Ascending aorta (tissue), 2 donors: ENCODE data around the gene ARHGAP10. TPM values are rescaled to one million over a fixed set of nuclear protein-coding genes. Genes with fewer than 3 reads are reported as not detected.

Source experiments
- DNase-seq, 2 donors: peaks; one replicate each; pipeline ENCODE4 v3.0.0-alpha.2; 2019; ENCODE audit warnings: low spot score in 2 of 2
- H3K27ac ChIP-seq, 2 donors: fragments of 200-600 bp; sonication (generic); one replicate each; pipeline ENCODE4 v1.5.1; 2016 to 2017; ENCODE audit warnings: mild to moderate bottlenecking in 1 of 2
- H3K27me3 ChIP-seq: fragments of 200-600 bp; sonication (generic); one replicate; pipeline ENCODE4 v1.5.1; 2017
- H3K36me3 ChIP-seq, 2 donors: fragments of 200-600 bp; sonication (generic); one replicate each; pipeline ENCODE4 v1.5.1; 2016
- H3K4me1 ChIP-seq, 2 donors: fragments of 200-600 bp; sonication (generic); one replicate each; pipeline ENCODE4 v1.5.1; 2016 to 2017; ENCODE audit warnings: mild to moderate bottlenecking in 1 of 2
- H3K4me3 ChIP-seq, 2 donors: fragments of 200-600 bp; sonication (generic); one replicate each; pipeline ENCODE4 v1.5.1; 2016 to 2017; ENCODE audit warnings: mild to moderate bottlenecking in 1 of 2
- H3K9me3 ChIP-seq, 2 donors: fragments of 200-600 bp; sonication (generic); one replicate each; pipeline ENCODE4 v1.5.1; 2016
- CTCF ChIP-seq, 3 experiments: fragments of 200-600 bp in 2 of 3; fragments of 450-650 bp in 1 of 3; sonication (generic) in 2 of 3; IDR thresholded peaks; one replicate each; pipeline ENCODE4 v1.5.1; 2016 to 2019; ENCODE audit warnings: antibody characterized with exemption in 3 of 3, mild to moderate bottlenecking in 1 of 3, moderate library complexity in 1 of 3
- intact Hi-C: fragments of 100-400 bp; cut with DNase I; formaldehyde crosslinking; loops from one replicate; pipeline ENCODE4 v1.15.1; 2023
- total RNA-seq: library from RNA; depleted of rRNA; stranded (reverse); fragments of >200 nt; gene quantifications from one replicate; pipeline ENCODE4 v1.1.0, GENCODE V29; 2016

Gene ARHGAP10, protein sequence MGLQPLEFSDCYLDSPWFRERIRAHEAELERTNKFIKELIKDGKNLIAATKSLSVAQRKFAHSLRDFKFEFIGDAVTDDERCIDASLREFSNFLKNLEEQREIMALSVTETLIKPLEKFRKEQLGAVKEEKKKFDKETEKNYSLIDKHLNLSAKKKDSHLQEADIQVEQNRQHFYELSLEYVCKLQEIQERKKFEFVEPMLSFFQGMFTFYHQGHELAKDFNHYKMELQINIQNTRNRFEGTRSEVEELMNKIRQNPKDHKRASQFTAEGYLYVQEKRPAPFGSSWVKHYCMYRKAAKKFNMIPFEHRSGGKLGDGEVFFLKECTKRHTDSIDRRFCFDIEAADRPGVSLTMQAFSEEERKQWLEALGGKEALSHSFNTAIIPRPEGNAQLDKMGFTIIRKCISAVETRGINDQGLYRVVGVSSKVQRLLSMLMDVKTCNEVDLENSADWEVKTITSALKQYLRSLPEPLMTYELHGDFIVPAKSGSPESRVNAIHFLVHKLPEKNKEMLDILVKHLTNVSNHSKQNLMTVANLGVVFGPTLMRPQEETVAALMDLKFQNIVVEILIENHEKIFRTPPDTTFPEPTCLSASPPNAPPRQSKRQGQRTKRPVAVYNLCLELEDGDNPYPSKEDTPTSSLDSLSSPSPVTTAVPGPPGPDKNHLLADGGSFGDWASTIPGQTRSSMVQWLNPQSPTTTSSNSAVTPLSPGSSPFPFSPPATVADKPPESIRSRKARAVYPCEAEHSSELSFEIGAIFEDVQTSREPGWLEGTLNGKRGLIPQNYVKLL
- total RNA-seq: 77.3 TPM

DNA sequence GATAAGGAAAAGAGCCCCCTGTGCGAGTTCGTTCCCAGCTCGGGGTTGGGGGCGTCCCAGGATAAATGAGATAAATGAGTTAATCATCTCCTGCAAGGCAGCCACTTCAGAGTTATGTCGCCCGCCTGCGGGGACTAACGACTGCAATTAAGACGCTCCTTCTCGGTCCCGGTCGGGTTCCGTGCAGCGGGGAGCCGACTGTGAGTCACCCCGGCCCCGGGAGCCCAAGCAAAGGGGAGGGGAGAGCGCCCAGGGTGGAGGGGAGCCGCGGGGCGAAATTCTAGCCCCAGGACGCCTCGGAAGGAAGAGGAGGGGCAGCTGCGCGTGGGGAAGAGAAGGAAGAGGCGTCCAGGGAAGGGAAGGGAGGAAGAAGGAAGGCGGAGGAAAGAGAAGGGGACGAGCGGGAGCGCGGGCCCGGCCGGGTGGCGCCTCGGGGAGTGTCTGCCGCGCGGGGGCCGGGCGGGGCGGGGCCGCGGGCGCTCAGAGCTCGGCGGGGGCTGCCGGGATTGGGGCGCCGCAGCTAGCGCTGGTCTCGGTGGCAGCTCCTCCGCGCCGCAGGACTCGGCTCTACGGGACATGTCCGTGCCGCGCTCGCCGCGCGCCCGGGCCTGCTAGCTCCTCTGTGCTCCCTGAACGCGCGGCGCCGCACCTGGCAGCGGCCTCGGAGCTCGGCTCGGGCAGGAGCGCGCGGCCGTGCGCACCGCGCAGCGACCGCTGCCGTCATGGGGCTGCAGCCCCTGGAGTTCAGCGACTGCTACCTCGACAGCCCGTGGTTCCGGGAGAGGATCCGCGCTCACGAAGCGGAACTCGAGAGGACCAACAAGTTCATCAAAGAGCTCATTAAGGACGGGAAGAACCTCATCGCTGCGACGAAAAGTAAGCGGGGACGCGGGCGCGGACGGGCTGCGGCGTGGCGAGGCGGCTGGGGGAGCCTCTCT lies at the start of gene ARHGAP10:
ARHGAP10 (plus strand) TSS at position 509 of the 938 bp plus-strand sequence; CDS start at position 723, 214 bp downstream.
- peak within 1 kb of the TSS; percentile 86 to 89 for H3K27ac ChIP-seq
- DNase-seq: peak; percentile 32 to 89
- H3K4me3 ChIP-seq: peak within 1 kb of the TSS; percentile 80 to 94

GRCh38 chr4:147682755-147683154 lies 49.1 kb upstream of the ARHGAP10 start:
- H3K27me3 ChIP-seq: no peaks in the 10 kb centered on the region
- no peaks in the 10 kb centered on the region for H3K9me3 ChIP-seq
- no peak for DNase-seq
- H3K36me3 ChIP-seq: peaks cover 8 to 9% of the 10 kb centered on the region in 2 donors
- intact Hi-C loops: loop anchor here (10.0 kb wide), 1 partner anchor 762 kb away; the partner anchor contains the start of gene NR3C2
- TF ChIP-seq CTCF (IDR thresholded peaks at IDR 0.05): no peak
- peak overlapping the region; percentile 84 to 94 for H3K4me3 ChIP-seq
- H3K27ac ChIP-seq: peak overlapping the region in 1 of 2 donors; percentile 87
- H3K4me1 ChIP-seq: peaks cover 0 to 10% of the 10 kb centered on the region in 2 donors

More for the DNA sequence above, at the start of gene ARHGAP10:
- peak in 1 of 3 experiments; percentile 3 for TF ChIP-seq CTCF (IDR thresholded peaks at IDR 0.05)
- intact Hi-C loops: loop anchor here (2.0 to 5.0 kb wide), 5 partner anchors 23 to 135 kb away; partner anchors contain the start of gene PRMT9
- H3K4me1 ChIP-seq: peaks cover 0 to 3% of the 10 kb centered on the region in 2 donors
- H3K27me3 ChIP-seq: no peaks in the 10 kb centered on the region
- no peaks in the 10 kb centered on the region for H3K36me3 ChIP-seq
- H3K9me3 ChIP-seq: no peaks in the 10 kb centered on the region

DNA sequence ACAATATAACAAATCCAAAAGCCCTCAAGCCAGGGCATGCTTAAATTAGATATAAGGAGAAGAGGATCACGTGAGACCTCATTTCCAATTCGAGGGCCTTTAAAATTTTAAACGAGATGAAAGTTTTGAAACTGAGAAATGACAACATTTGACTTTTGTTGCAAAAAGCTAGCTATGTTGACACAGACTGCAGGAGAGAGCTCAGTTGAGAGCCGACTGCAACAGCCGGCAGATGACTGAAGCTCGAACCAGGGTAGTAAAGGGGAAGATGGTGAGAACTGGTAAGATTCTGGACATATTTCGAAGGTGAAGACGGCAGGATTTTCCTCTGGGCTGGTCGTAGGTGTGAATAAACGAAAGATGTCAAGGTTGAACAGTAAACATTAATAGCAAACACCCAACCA lies 48.7 kb upstream of the ARHGAP10 start:
- intact Hi-C loops: loop anchor here (10.0 kb wide), 1 partner anchor 762 kb away; the partner anchor contains the start of gene NR3C2
- Histone ChIP-seq H3K9me3 (no peaks in the 10 kb centered on the region), H3K4me1 (peaks cover 0 to 10% of the 10 kb centered on the region in 2 donors), H3K27me3 (no peaks in the 10 kb centered on the region), H3K4me3 (peak overlapping the region; percentile 84 to 94), H3K36me3 (peaks cover 8 to 9% of the 10 kb centered on the region in 2 donors), H3K27ac (peak overlapping the region; percentile 85 to 87)
- TF ChIP-seq CTCF (IDR thresholded peaks at IDR 0.05): no peak
- no peak for DNase-seq

- TF ChIP-seq CTCF (IDR thresholded peaks at IDR 0.05): no peak
- Histone ChIP-seq H3K36me3 (peaks cover 6 to 8% of the 10 kb centered on the region in 2 donors), H3K9me3 (no peaks in the 10 kb centered on the region), H3K27ac (peak within 1 kb of the TSS; percentile 85 to 87), H3K4me3 (peak within 1 kb of the TSS; percentile 84 to 94), H3K4me1 (peaks cover 0 to 10% of the 10 kb centered on the region in 2 donors), H3K27me3 (no peaks in the 10 kb centered on the region)
- peak; percentile 43 to 94 for DNase-seq
- intact Hi-C loops: loop anchor here (2.0 to 10.0 kb wide), 2 partner anchors 49 to 761 kb away; partner anchors contain the start of genes ARHGAP10 and NR3C2
Observed at GRCh38 chr4:147683717-147684700, 47.9 kb upstream of the ARHGAP10 start, which contains the start of gene PRMT9. TSS of gene PRMT9 (minus strand) at chr4:147684163. CDS start at chr4:147683987, 176 bp downstream.
